Omental fat pad (tissue), 4 donors: ENCODE measurements around the gene SMAD6. TPM values are rescaled to one million over a fixed set of nuclear protein-coding genes. Genes with fewer than 3 reads are reported as not detected.

Source experiments
- ATAC-seq: fragments of 150-250 bp; one replicate; pipeline ENCODE4 v1.9.1; 2016; ENCODE audit warnings: mild to moderate bottlenecking, moderate library complexity; ENCODE audit not compliant: low FRiP score
- DNase-seq: peaks from one replicate; pipeline ENCODE4 v3.0.0-alpha.2; 2019; ENCODE audit warnings: low spot score
- total RNA-seq, 4 donors: library from RNA; depleted of rRNA; stranded (reverse); fragments of >200 nt; gene quantifications; one replicate each; pipeline ENCODE4 v1.1.0, GENCODE V29; 2016
- TF ChIP-seq, protein P1 (sequence below), 3 donors: fragments of 450-650 bp; IDR thresholded peaks; one replicate each; pipeline ENCODE4 v1.5.1; 2016 to 2017; ENCODE audit warnings: antibody characterized with exemption in 3 of 3, mild to moderate bottlenecking in 3 of 3, moderate library complexity in 2 of 3

Gene SMAD6
- total RNA-seq, 4 donors from 2014 or later, result 15.6 to 44.9 (median 23.8) TPM

- no peak for DNase-seq
Measured at GRCh38 chr15:66820481-66821176, 118.6 kb downstream of the SMAD6 start.

DNA sequence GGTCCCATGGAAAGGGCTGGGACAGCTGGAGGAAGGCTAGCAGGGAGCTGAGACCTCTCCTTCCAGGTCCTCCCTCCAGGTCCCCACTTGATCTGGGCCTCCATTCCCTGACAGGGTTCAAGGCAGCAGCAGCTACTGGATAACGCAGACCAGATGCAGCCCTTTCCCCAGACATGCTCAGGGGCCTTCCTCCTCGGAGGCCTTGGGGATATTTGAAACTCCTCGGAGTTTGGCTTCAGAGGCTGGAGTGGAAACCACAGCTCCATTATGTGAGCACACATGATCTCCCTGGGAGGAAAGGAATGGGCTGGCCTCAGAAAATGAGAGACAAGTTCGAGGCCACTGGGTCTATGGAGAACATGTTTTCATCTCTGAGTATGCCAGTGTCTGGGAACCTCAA is 119.3 kb downstream of the SMAD6 start:
- TF ChIP-seq, protein P1, sequence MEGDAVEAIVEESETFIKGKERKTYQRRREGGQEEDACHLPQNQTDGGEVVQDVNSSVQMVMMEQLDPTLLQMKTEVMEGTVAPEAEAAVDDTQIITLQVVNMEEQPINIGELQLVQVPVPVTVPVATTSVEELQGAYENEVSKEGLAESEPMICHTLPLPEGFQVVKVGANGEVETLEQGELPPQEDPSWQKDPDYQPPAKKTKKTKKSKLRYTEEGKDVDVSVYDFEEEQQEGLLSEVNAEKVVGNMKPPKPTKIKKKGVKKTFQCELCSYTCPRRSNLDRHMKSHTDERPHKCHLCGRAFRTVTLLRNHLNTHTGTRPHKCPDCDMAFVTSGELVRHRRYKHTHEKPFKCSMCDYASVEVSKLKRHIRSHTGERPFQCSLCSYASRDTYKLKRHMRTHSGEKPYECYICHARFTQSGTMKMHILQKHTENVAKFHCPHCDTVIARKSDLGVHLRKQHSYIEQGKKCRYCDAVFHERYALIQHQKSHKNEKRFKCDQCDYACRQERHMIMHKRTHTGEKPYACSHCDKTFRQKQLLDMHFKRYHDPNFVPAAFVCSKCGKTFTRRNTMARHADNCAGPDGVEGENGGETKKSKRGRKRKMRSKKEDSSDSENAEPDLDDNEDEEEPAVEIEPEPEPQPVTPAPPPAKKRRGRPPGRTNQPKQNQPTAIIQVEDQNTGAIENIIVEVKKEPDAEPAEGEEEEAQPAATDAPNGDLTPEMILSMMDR (IDR thresholded peaks at IDR 0.05), result no peak

More at GRCh38 chr15:66820481-66821176, 118.6 kb downstream of the SMAD6 start:
- no peak for ATAC-seq
- TF ChIP-seq, protein P1 (IDR thresholded peaks at IDR 0.05), result no peak

GRCh38 chr15:66822114-66822513 is 120.1 kb downstream of the SMAD6 start:
- ATAC-seq, result no peak
- TF ChIP-seq, protein P1 (IDR thresholded peaks at IDR 0.05), result no peak
- no peak for DNase-seq

More for the DNA sequence above, 119.3 kb downstream of the SMAD6 start:
- no peak for ATAC-seq
- no peak for DNase-seq

DNA sequence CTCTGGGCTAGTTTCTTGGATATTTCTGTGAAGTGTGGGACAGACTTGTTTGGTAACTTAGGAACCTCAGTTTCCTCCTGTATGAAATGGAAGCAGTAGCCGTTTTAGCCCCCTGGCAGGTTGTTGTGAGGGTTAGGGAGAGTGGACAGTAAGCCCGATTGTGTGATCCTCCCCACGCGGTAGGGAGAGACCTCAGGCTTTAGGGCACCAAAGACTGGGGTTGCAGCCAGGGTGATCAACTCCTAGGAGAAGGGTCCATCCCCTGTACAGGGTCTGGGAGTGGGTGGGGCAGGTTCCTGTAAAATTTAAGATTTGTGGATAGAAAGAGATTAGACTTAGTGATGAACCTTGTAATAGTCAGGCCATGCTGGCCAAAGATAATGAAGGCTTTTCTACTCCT is 120.5 kb downstream of the SMAD6 start:
- DNase-seq (no peak), ATAC-seq (no peak)
- TF ChIP-seq, protein P1 (IDR thresholded peaks at IDR 0.05), result no peak

DNA sequence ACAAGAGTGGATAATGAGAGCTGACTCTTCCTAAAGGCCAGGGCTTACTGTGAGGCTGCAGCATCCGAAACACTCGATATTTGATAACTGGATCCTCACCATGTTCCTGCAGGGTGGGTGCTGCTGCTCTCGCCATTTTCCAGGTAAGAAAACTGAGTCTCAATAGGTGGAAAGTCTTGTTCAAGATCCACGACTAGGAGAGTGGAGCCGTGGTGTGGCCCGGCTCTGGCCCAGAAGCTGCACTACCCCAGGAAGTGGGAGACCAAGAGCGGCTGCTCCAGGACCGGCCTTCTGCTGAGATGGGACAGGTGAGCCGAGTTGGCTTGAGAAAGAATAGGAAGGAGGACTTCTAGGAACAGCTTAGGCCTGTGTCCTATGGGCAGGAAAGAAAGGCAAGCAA is 121.6 kb downstream of the SMAD6 start:
- ATAC-seq (no peak), DNase-seq (no peak)
- TF ChIP-seq, protein P1 (IDR thresholded peaks at IDR 0.05), result no peak

DNA sequence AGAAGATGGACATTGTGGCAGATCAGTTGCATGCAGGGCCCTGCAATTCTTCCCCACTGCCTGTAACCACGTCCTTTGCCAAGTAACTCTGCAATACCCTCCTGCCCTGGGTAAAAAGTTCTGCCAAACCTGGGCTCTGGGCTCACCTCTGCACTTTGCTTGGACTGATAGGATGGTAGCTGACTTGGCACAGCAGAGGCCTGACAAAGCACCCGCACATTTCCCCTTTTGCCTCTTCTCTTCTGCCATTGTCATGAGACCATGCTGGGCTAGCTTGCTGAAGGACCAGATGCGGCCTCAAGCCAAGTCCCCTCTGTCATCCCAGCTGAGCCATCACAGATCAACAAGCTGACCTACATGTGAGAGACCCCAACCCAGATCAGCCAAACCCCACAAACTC is 122.4 kb downstream of the SMAD6 start:
- DNase-seq, result no peak
- no peak for ATAC-seq
- TF ChIP-seq, protein P1 (IDR thresholded peaks at IDR 0.05), result no peak

GRCh38 chr15:66825139-66825538 is 123.1 kb downstream of the SMAD6 start:
- TF ChIP-seq, protein P1 (IDR thresholded peaks at IDR 0.05), result no peak
- ATAC-seq (no peak), DNase-seq (no peak)
